H9 (cell line): ENCODE results near the gene NAXD. TPM values are rescaled to one million over a fixed set of nuclear protein-coding genes. Genes with fewer than 3 reads are reported as not detected.

Source experiments
- DNase-seq: peaks from one replicate; pipeline ENCODE4 v3.0.0-alpha.2; 2017
- H2AFZ ChIP-seq: one replicate; pipeline ENCODE4 v1.6.1; 2013; ENCODE audit warnings: mild to moderate bottlenecking, low read length, control low read depth, moderate library complexity
- H2AK5ac ChIP-seq: 2 replicates; pipeline ENCODE4 v1.6.1; 2013; ENCODE audit warnings: low read length, control low read depth, mixed read lengths; ENCODE audit not compliant: insufficient read length
- H2BK120ac ChIP-seq: one replicate; pipeline ENCODE4 v1.6.1; 2013; ENCODE audit warnings: low read depth, mild to moderate bottlenecking, low read length, control low read depth, inconsistent platforms; ENCODE audit not compliant: poor library complexity, severe bottlenecking
- H2BK12ac ChIP-seq: 2 replicates; pipeline ENCODE4 v1.6.1; 2013; ENCODE audit warnings: low read length, control low read depth, mixed read lengths, low read depth; ENCODE audit not compliant: insufficient read length
- H2BK15ac ChIP-seq: 2 replicates; pipeline ENCODE4 v1.6.1; 2013; ENCODE audit warnings: low read depth, low read length, control low read depth
- H2BK20ac ChIP-seq: one replicate; pipeline ENCODE4 v1.6.1; 2013; ENCODE audit warnings: low read depth, mild to moderate bottlenecking, low read length, control low read depth, inconsistent platforms; ENCODE audit not compliant: poor library complexity, severe bottlenecking
- H2BK5ac ChIP-seq: 2 replicates; pipeline ENCODE4 v1.6.1; 2013; ENCODE audit warnings: low read length, control low read depth, mixed read lengths; ENCODE audit not compliant: insufficient read length
- H3K14ac ChIP-seq: 2 replicates; pipeline ENCODE4 v1.6.1; 2013; ENCODE audit warnings: low read length, control low read depth; ENCODE audit not compliant: insufficient read depth
- H3K18ac ChIP-seq: 2 replicates; pipeline ENCODE4 v1.6.1; 2013; ENCODE audit warnings: low read depth, mild to moderate bottlenecking, mixed read lengths, low read length, control low read depth; ENCODE audit not compliant: insufficient read length
- H3K23ac ChIP-seq: 2 replicates; pipeline ENCODE4 v1.6.1; 2013; ENCODE audit warnings: low read length, control low read depth, mixed read lengths, low read depth; ENCODE audit not compliant: insufficient read length
- H3K23me2 ChIP-seq: 2 replicates; pipeline ENCODE4 v1.6.1; 2013; ENCODE audit warnings: low read depth, mild to moderate bottlenecking, mixed read lengths, low read length, control low read depth; ENCODE audit not compliant: insufficient read length, poor library complexity, severe bottlenecking
- H3K27ac ChIP-seq: 2 replicates; pipeline ENCODE4 v1.5.1; 2013; ENCODE audit warnings: low read length, control low read depth, mixed read lengths, low read depth; ENCODE audit not compliant: insufficient read length
- H3K27me3 ChIP-seq: 2 replicates; pipeline ENCODE4 v1.6.1; 2013; ENCODE audit warnings: low read length, control low read depth, inconsistent platforms; ENCODE audit not compliant: insufficient read depth
- H3K4ac ChIP-seq: 2 replicates; pipeline ENCODE4 v1.6.1; 2013; ENCODE audit warnings: low read depth, mild to moderate bottlenecking, control low read depth, inconsistent platforms, low read length, moderate library complexity
- H3K4me1 ChIP-seq: 2 replicates; pipeline ENCODE4 v1.6.1; 2013; ENCODE audit warnings: low read length, control low read depth, inconsistent platforms; ENCODE audit not compliant: insufficient read depth
- H3K4me2 ChIP-seq: 2 replicates; pipeline ENCODE4 v1.6.1; 2013; ENCODE audit warnings: low read length, control low read depth, mixed read lengths; ENCODE audit not compliant: insufficient read length, insufficient read depth
- H3K56ac ChIP-seq: 2 replicates; pipeline ENCODE4 v1.6.1; 2013; ENCODE audit warnings: low read depth, mild to moderate bottlenecking, mixed read lengths, low read length, control low read depth; ENCODE audit not compliant: insufficient read length
- H3K79me1 ChIP-seq: 2 replicates; pipeline ENCODE4 v1.6.1; 2013; ENCODE audit warnings: low read depth, mild to moderate bottlenecking, moderate library complexity, low read length, control low read depth, inconsistent platforms; ENCODE audit not compliant: insufficient read depth, poor library complexity, severe bottlenecking
- H3K79me2 ChIP-seq: 2 replicates; pipeline ENCODE4 v1.6.1; 2013; ENCODE audit warnings: low read length, control low read depth, inconsistent platforms; ENCODE audit not compliant: insufficient read depth
- H3K9ac ChIP-seq: 2 replicates; pipeline ENCODE4 v1.6.1; 2013; ENCODE audit warnings: low read length, control low read depth, mixed read lengths; ENCODE audit not compliant: insufficient read length; ENCODE audit errors: extremely low read depth
- H3K9me3 ChIP-seq: one replicate; pipeline ENCODE4 v1.6.1; 2013; ENCODE audit warnings: low read depth, low read length, inconsistent platforms; ENCODE audit not compliant: control insufficient read depth
- H3T11ph ChIP-seq: one replicate; pipeline ENCODE4 v1.6.1; 2013; ENCODE audit warnings: mild to moderate bottlenecking, low read length, control low read depth, inconsistent platforms
- H4K20me1 ChIP-seq: one replicate; pipeline ENCODE4 v1.6.1; 2013; ENCODE audit not compliant: control insufficient read depth, insufficient read length, insufficient read depth
- H4K5ac ChIP-seq: 2 replicates; pipeline ENCODE4 v1.6.1; 2013; ENCODE audit warnings: low read depth, mild to moderate bottlenecking, mixed read lengths, low read length, control low read depth; ENCODE audit not compliant: insufficient read length
- H4K8ac ChIP-seq: replicated peaks from 2 replicates; pipeline ENCODE4 v1.6.1; 2013; ENCODE audit warnings: low read length, control low read depth, mixed read lengths, low read depth; ENCODE audit not compliant: insufficient read length
- H4K91ac ChIP-seq: 2 replicates; pipeline ENCODE4 v1.6.1; 2013; ENCODE audit warnings: low read depth, mild to moderate bottlenecking, moderate library complexity, mixed read lengths, low read length, control low read depth; ENCODE audit not compliant: insufficient read length
- H3K27ac Mint-ChIP-seq, 3 experiments: 2 replicates in 2 of 3; 3 replicates in 1 of 3; pipeline ENCODE4 v1.8.0; 2020 to 2021; ENCODE audit warnings: mixed read lengths in 3 of 3, mild to moderate bottlenecking in 1 of 3, moderate library complexity in 1 of 3
- H3K27me3 Mint-ChIP-seq: 2 replicates; pipeline ENCODE4 v1.8.0; 2021; ENCODE audit warnings: low read depth, mild to moderate bottlenecking, moderate library complexity, mixed read lengths
- H3K36me3 Mint-ChIP-seq, 3 experiments: 2 replicates in 2 of 3; 3 replicates in 1 of 3; pipeline ENCODE4 v1.8.0; 2020 to 2021; ENCODE audit warnings: low read depth in 3 of 3, mixed read lengths in 3 of 3; ENCODE audit not compliant: insufficient read depth in 1 of 3
- H3K4me1 Mint-ChIP-seq, 2 experiments: 2 replicates each; pipeline ENCODE4 v1.8.0; 2020; ENCODE audit warnings: mixed read lengths in 2 of 2
- H3K4me3 Mint-ChIP-seq, 2 experiments: 2 replicates in 1 of 2; 3 replicates in 1 of 2; pipeline ENCODE4 v1.8.0; 2020 to 2021; ENCODE audit warnings: mild to moderate bottlenecking in 2 of 2, mixed read lengths in 2 of 2, moderate library complexity in 1 of 2
- H3K9me3 Mint-ChIP-seq, 2 experiments: 2 replicates in 1 of 2; 3 replicates in 1 of 2; pipeline ENCODE4 v1.8.0; 2020; ENCODE audit warnings: mild to moderate bottlenecking in 2 of 2, mixed read lengths in 2 of 2, moderate library complexity in 1 of 2
- CTCF ChIP-seq: fragments of 200-600 bp; sonication (generic); conservative IDR thresholded peaks from 3 replicates; pipeline ENCODE4 v1.8.0; 2021; ENCODE audit warnings: antibody characterized with exemption, mild to moderate bottlenecking
- WGBS: extraction: QIAGEN DNeasy Blood & Tissue Kit; methylation state at CpG from one replicate; pipeline ENCODE4 v1.1.7; 2013; ENCODE audit warnings: missing lambda C conversion rate, low lambda C conversion rate, mixed read lengths; ENCODE audit not compliant: insufficient read length; ENCODE audit errors: extremely low coverage; 5-methylcytosine and 5-hydroxymethylcytosine counted together
- total RNA-seq: library from RNA; stranded (reverse); gene quantifications from 2 replicates; pipeline ENCODE4 v1.2.1, GENCODE V29; 2021

The NAXD gene
- total RNA-seq, 1 experiment from 2014 or later, result 25.5 TPM

DNA sequence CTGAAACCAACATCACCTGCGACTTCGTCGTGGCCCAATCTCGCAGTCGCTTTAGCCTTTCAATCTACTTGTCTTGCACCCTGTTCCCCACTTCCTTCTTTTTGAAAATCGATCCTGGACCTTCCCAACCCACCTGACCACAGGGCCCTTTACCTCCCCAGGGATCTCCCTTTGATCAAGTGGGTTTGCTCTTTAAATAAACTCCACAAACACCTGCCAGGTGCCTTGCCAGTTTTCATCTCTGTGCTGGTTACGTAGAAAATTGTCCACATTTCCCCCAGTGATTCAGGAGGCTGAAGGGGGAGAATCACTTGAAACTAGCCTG is 39.3 kb upstream of the NAXD start:
- H2BK12ac ChIP-seq, result no peak overlapping the region
- H3K4me1 Mint-ChIP-seq, result peaks cover 17 to 23% of the 10 kb centered on the region in 2 experiments
- no CpG with 5 or more reads among the region's 7 CpGs for WGBS

More for the DNA sequence above, 39.3 kb upstream of the NAXD start:
- peak overlapping the region in 1 of 3 experiments; percentile 26; a peak in 1 of 7 replicates for H3K27ac Mint-ChIP-seq
- H2BK20ac ChIP-seq, result no peak overlapping the region
- H3K27me3 Mint-ChIP-seq, result peaks cover 14% of the 10 kb centered on the region
- H2BK120ac ChIP-seq, result no peak overlapping the region
- H3K27ac ChIP-seq, result no peak overlapping the region
- DNase-seq, result no peak
- H3K79me2 ChIP-seq, result no peaks in the 10 kb centered on the region
- no peaks in the 10 kb centered on the region for H4K20me1 ChIP-seq
- H3K23ac ChIP-seq, result no peak overlapping the region
- H3K4me2 ChIP-seq, result no peak overlapping the region
- H4K8ac ChIP-seq, result no peak overlapping the region
- no peak overlapping the region for H3K9ac ChIP-seq
- H3K9me3 ChIP-seq, result no peaks in the 10 kb centered on the region
- H3K18ac ChIP-seq, result no peak overlapping the region
- H3K23me2 ChIP-seq, result no peaks in the 10 kb centered on the region
- no peaks in the 10 kb centered on the region for H3K79me1 ChIP-seq
- H3T11ph ChIP-seq, result no peak overlapping the region
- H2BK5ac ChIP-seq, result no peak overlapping the region
- no peaks in the 10 kb centered on the region for H3K4me1 ChIP-seq
- TF ChIP-seq CTCF, result no peak
- no peak overlapping the region for H3K4ac ChIP-seq
- no peak overlapping the region for H4K5ac ChIP-seq
- no peak overlapping the region for H3K56ac ChIP-seq
- no peak overlapping the region for H4K91ac ChIP-seq
- no peaks in the 10 kb centered on the region for H3K27me3 ChIP-seq
- H3K9me3 Mint-ChIP-seq, result no peaks in the 10 kb centered on the region
- no peak overlapping the region for H3K4me3 Mint-ChIP-seq
- H2AK5ac ChIP-seq, result no peak overlapping the region
- H3K14ac ChIP-seq, result no peak overlapping the region
- no peaks in the 10 kb centered on the region for H3K36me3 Mint-ChIP-seq
- no peak overlapping the region for H2AFZ ChIP-seq
- H2BK15ac ChIP-seq, result no peak overlapping the region
